HG03571 (cell line): Measurements from ENCODE around the gene PNPLA7.
"Not testable (repeated sequence)": the region's sequence is repeated elsewhere in the genome, so short reads cannot be mapped to it uniquely, and the experiment has no call there.

ENCODE experiments used
- ATAC-seq: cut with Tn5 transposase; IDR thresholded peaks from one replicate; pipeline ENCODE4 v1.9.1; 2021; ENCODE audit not compliant: unreplicated experiment

Gene PNPLA7

DNA sequence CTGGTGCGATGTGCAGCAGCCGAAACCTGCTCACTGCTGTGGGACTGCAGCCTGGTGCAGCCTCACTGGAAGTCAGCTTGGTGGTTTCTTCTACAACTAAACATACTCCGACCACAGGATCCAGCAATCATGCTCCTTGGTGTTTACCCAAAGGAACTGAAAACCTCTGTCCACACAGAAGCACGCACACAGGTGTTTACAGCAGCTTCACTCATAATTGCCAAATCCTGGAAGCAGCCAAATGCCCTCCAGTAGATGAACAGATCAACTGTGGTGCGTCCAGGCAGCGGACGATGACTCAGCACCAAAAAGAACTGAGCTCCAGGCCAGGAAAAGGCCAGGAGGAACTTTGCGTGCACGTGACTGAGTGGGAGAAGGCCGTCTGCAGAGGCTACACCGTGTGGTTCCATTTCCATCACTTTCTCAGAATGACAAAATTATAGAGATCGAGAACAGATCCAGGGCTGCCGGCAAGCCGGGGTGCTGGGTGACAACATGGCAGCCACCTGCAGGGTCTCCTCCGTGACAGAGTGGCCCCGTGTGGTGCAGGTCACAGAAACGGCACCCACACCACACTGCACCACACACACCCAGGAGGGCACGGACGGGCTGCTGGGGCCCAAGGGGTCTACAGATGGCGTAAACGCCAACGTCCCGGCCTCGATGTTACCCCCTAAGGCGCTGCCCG is 68.0 kb downstream of the PNPLA7 start:
- no peak for ATAC-seq

DNA sequence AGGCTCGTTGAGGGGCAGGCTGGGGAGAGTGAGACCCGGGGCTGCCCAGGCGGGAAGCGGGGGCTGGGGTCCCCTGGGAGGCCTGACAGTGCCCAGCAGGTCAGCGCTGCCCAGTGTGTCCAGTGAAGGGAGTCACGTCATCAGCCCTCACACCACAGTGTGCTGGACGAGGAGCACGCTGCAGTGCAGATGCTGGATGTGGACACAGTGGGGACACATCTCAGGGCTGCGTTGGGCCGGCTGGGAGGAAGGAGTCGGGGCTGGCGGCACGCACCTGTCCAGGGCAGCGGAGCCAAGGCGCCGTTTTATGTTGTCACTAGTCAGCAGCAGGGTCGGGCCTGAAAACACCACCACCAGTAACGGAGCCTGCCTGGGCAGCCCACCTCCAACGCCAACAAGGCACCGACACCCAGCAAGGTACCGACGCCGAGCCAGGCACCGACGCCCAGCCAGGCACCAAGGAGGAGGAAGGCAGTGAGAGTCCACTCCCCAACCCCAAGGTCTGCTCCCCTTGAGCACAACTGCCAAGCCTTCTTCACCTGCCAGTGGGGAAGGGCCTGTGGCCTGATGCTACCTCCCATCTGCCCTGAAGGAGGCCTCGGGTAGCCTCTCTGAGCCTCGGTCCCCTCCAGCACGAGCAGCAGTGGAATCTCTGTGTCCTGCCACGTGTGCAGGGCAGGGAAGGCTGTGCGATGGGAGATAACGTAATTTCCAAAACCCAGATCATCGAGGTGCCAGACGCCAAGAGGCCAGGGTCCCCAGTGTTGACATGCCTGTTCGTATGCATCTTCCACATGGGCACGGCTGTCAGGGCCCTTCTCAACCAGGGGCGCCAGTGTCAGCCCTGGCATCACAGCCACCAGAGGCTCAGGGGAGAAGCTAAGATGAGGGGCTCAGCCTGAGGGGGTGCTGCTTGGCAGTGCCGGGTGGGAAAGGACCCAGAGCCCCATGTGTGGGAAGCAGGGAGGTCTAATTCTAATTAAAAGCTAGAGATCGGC is 69.2 kb downstream of the PNPLA7 start:
- ATAC-seq: no peak

DNA sequence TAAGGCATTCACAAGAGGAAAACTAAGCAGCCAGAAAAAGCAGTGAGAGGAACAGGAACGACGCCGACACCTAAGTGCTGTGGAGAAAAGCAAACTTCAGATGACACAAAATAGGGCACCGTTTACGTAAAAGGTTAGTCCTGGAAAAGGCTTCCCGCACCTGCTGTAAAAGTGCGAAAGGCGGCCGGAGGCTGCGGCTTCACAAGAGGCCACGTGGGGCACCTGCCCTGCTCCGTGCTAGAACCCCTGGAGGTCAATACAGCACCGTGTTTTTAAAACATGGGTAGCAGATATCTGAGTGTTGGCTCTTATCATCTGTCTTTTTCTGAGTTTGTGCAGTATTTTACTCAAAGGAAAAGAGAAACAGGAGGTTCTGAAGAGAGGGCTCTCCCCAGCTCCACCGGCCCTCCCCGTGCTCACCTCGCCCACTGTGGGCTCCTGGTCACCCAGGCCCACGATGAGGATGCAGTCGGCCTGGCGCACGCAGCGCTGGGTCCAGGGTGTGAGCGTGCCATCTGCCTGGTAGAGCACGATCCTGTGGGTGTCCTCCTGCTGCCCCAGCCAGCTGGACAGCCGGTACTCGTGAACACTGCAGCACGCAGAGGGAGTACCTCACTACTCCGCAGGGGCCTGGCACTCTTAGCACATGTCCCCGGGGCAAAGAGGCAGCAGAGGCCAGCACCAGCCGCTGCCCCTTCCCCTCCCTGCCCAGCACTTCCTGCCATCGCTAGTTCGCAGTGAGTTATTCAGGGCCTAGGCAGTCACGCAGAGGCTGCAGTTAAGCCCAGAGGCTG is 70.1 kb downstream of the PNPLA7 start:
- ATAC-seq: no peak

DNA sequence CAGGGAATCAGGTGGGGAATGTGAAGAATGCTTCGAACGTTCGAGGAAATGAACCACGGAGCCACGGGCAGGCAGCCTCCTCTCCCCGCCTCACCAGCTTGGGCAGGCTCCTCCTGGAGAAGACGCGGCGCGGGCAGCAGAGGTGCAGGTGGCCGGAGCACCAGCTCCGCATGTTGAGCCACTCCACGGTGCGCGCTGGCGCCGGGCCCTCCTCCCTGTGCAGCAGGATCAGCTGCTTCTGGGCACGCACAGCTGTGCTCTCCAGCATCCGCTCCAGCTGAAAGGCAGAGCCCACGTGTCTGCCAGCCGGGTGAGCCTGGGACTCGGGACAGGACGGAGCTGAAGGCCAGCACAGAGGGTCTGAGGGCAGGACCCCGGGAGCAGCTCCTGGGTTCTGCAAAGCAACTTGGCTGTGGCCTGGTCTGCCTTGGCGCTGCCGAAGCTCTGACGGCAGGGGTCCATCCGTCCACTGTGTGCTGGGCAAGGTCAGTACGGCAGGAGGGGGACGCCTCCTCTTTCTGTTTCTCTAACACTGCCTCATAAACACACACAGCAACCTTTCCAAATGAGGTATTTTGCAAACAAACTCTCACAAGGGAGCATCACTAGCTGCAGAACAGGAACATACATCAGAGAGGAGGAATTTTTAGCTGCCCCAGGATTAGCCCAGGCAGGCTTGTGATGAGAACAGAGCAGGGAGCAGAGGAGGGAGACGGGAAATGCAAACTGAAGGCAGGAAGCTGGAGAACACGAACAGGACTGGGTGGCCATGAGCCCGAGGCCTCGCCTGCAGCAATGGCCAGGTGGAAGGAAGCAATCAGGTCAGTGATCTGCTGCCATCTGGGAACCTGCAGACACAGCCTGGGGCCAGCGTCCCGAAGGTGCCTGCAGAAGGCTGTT is 71.0 kb downstream of the PNPLA7 start:
- ATAC-seq: no peak

DNA sequence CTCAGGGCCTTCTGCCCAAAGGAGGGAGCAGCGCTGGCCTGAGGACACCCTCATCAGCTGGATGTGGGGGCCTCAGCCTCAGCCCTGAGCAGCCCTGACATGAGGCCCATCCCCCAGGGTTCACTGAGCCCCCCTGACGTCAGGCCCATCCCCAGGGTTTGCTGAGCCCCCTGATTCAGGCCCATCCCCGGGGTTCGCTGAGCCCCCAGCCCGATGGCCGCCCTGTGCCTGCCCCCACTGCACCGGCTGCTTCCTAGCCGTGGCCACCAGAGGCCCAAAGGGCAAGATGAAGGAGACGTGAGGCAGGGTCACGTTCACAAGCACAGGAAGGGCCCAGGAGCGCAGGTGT is 71.6 kb downstream of the PNPLA7 start:
- no peak for ATAC-seq

DNA sequence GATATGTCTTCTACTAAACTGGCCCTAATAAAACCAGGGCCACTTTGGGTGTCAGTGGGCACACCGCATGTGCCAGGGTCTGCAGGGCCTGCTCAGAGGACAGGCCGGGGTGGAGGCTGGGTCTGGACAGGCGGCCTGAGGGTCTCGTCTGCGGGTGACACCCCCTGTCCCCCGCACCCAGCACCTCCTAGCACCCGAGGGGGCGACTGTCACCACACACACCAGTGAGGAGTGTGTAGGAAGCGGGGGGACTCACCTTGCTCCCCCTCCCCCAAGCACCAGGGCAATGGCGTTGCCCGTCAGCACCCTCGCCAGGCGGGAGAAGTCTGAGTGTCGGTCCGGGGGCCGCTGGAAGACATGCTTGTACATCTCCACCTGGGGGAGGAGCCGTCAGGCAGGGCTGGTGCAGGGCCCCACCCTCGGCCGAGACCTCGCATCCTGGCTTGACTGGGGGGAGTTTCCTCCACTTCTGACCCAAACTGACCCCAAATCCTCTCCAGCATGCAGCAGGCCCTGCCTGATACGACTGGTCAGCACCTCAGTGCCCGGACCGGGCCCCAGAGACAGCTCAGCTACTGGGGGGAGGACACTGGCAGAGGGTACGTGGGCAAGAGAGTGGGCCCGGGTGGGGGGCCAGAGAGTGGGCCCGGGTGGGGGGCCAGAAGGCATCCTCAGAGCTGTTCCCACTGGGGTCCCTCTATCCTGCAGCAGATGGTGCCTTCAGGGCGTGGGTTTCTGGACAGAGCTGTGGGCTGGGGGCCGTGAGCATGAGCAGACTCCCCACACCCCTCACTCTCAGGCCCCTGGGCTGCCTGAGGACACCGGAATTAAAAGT is 72.2 kb downstream of the PNPLA7 start:
- ATAC-seq: no peak

DNA sequence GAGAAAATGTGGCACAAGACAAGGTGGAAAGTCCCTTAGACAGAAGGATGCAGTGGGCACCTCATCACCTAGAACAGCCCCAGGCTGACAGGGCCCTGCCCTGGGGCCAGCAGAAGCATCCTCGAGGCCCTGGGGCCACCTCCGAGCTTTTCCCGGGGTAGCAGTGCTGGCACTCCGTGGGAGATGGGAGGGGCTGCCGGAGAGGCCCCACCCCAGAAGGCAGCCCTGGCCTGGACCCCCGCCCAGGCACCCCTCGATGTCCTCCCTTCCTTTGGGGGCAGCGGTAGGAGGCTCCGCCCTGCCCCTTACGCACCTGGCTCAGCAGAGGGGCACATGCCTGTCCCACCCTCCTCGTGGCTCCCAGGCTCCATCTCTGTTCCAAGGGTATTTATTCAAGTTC is 73.3 kb downstream of the PNPLA7 start:
- ATAC-seq: no peak

DNA sequence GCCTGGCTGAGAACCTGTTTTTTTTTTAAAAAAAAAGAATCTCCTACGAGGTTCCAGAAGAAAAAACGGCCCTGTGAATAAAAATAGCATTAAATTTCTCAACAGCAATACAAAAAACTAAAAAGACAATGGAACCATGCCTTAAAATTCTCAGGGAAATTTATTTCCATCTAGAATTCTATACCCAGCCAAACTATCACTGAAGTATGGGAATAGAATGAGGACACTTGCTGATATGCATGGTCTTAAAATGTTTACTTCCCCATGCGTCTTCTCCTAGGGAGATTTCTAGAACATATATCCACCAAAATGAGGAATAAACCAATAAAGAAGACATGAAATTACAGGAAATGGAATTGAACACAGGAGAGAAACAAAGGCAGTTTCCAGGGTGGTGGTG is 74.5 kb downstream of the PNPLA7 start:
- ATAC-seq: no peak

DNA sequence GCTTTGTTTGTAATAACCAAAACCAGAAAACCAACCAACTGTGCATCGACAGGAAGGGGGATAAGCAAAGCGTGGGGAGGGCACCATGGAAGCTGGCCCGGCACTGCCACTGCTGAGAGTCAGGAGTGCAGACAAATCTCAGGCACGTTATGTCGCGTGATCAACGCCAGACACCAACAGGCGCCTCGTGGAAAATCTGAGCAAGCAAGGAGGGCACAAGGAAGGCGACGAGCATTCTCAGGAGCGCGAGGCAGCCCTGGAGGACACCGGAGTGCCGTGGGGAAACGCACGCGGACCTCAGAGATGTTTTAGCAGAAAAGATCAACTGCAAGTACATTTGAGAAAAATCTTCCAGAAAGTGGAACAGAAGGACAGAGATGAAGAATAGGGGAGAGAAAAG is 75.9 kb downstream of the PNPLA7 start:
- no peak for ATAC-seq

DNA sequence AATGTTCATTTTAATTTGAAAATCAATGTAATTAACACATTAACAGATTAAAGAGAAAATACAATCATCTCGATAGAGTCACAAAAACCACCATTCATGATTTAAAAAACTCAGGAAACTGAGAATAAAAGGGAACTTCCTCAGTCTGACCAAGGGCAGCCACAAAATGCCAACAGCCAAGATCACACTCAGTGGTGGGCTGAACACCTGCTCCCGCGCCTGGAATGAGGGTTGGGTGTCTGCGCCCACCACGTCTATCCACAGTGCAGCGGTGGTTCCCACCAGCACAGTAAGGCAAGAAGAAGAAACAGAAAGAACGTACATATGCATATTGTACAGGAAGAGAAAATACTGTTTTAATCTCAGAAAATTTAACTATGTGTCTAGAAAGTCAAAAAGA is 79.4 kb downstream of the PNPLA7 start:
- no peak for ATAC-seq

DNA sequence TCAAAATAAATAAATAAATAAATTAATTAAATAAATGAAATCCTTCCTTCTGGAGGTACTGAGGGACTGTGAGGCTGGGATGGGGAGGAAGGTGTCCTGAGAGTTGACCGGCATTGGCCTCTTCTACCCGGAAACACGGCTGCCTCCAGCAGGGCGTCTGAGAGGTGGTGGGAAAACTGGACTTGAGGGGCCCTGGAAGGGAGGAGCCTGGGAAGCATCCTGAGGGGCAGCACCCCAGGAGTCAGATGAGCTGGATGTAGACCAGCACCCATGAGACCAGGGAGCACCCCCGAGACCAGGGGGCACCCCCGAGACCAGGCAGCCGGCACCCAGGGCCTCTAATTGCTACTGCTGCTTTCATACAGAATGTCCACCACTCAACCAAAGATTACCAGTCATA is 82.3 kb downstream of the PNPLA7 start:
- ATAC-seq: no peak

DNA sequence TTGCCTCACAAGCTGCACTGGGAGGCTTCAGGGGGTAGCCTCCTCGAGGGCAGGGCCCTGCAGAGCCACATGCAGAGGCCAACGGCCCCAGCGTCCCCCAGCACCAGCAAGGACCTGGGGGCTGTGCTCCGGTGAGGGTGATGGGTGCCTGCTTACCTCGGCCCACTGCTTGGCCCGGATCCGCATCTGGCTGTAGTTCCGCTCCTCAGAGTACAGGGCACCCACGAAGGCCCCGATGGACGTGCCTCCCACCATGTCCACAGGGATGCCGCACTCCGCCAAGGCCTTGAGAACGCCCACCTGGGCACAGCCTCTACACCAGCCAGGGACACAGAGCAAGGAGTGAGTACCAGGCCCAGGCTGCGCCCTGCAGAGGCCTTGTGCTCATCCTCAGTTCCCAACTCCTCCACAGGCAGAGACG is 83.0 kb downstream of the PNPLA7 start:
- ATAC-seq: no peak

DNA sequence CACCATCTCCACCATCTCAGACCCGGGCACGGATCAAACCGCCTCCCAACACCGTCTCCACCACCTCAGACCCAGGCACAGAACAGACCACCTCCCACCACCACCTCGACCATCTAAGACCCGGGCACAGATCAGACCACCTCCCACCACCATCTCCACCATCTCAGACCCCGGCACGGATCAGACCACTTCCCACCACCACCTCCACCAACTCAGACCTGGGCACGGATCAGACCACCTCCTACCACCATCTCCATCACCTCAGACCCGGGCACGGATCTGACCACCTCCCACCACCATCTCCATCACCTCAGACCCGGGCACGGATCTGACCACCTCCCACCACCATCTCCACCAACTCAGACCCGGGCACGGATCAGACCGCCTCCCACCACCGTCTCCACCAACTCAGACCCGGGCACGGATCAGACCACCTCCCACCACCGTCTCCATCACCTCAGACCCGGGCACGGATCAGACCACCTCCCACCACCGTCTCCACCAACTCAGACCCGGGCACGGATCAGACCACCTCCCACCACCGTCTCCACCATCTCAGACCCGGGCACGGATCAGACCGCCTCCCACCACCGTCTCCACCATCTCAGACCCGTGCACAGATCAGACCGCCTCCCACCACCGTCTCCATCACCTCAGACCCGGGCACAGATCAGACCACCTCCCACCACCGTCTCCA is 83.7 kb downstream of the PNPLA7 start:
- ATAC-seq: not testable (repeated sequence)

DNA sequence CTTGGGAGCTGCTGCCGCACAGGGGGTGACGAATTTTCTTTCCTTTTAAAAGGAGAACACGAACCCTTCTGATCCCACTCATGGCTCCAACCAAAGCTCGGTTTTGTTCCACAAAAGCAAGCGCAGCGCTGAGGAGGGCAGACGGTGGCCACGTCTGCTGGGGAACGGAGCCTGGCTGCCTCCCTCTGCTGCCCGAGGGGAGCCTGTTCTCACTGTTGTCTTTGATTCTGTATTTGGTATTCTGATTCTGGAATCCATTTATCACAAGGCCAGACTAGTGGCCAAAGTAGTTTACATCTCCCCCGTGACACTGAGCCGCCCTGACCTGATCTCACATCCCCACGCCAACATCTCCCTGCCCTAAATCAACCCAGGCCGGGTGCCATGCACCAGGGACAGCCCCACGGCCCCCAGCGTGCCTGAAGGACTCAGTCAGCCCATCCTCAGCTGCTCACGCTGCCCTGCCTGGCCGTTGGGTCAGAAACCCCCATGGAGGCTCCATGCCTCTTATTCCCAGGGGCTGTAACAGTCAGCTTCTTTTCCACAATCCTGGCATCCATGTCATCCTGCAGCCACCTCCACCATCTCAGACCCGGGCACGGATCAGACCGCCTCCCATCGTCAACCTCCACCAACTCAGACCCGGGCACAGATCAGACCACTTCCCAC is 84.3 kb downstream of the PNPLA7 start:
- no peak for ATAC-seq

DNA sequence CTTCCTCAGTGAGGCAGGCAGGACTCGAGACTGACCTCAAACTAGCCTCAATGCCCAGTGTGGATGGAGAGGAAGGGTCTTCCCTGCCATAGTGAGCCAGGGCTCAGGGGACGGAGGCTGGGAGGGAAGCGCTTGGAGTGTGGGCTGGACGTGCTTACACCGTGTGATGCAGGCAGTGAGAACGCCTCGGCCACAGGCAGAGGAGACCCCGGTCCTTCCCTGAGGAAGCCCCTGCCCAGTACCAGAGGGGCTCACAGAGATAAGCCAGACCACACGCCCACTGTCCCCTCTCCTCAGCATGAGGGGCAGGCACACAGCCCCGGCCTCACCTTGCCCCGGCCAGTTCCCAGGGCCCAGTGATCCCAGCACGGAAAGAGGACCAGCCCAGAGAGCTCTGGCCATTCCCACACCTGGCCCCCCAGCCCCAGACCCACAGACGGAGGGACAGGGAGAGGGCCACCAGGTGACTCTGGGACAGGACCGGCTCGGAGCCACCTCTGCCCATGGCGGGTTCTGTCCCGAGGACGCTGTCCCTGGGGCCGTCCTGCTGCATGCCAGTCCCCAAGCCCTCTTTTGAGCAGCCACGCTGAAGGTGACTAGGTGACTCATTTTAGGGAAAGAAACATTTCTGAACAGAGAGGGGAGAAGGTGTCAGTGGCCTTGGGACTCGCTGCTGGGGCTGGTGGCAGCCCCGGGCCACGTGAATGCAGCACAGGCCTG is 85.0 kb downstream of the PNPLA7 start:
- ATAC-seq: no peak

DNA sequence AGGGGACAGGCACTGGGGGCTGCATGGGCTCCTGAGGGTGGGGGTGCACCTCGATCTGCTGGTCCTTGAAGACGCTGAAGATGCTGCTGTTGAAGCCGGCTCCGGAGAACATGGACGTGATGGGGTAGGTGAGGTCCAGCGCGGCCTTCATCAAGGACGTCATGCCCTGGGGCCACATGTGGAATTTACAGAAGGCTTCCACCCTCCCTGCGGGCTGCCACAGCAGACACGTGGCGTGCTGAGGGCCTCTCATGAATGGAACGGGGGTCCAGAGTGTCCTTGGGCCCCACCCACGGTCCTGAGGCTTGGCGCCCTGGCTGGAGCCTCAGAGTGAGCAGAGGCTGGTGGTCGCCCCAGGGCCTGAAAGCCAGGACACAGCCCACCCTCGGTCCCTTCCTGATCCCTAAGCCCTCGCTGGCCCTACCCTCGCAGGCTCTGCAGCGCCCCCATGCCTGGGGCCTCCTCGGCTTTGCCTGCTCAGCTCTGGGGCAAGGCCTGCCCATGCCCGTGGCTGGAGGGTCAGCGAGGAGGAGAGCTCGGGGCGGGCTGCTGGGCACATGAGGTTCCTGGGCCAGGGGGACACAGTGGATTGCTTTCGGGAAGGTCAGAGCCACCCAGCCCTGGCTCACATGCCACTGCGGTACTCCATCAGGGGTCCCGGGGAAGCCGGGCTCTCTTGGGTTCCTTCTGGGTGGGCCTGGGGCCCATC is 85.8 kb downstream of the PNPLA7 start:
- ATAC-seq: no peak

DNA sequence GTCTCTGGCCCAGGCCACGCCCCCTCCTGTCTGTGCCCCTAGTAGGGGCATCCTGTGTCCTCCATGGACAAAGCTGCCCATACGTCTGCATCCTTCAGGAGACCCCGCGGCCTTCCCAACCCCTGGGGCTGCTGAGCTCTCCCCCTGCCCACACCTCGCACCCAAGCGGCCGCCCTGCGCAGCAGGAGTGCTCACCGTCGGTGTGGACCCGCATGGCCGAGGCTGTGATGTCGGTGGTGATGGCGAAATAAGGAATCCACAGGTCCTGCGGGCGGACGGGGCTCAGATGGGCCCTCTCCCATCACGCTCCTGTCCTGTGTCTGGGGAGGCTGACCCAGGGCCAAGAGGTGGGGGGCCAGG is 86.3 kb downstream of the PNPLA7 start:
- no peak for ATAC-seq
